ENCODE measurements around the gene OVAAL. TPM values are rescaled to one million over a fixed set of nuclear protein-coding genes. Genes with fewer than 3 reads are reported as not detected.

The OVAAL gene
- total RNA-seq, 2 donors from 2014 or later: 0.62 TPM; not detected in 1

DNA sequence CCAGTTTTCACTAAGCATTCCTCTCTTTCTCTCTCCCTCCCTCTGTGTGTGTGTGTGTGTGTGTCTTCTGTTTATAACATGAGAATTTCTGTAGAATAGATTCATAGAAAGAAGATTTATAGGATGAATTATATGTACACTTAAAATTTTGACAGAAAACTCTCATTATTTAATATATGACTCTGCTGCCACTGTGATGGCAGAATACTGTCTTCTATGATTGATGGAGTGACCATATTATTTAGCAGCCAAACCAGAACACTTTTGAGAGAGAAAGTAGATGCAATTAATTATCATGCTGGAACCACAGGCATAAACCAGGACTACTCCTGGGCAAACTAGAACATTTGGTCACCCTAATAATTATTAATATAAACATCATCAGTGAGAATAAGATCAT is 38.8 kb downstream of the OVAAL start:
- intact Hi-C loops (cut with DNase I): no loop called here
- no peaks in the 10 kb centered on the region for H3K4me1 ChIP-seq (replicated peaks)
- no peaks in the 10 kb centered on the region for H3K27me3 ChIP-seq (replicated peaks; ENCODE audit: insufficient read depth)
- no peaks in the 10 kb centered on the region for H3K36me3 ChIP-seq
- DNase-seq (ENCODE audit: low spot score): no peak
- no peak overlapping the region for H3K27ac ChIP-seq
- no peaks in the 10 kb centered on the region for H3K9me3 ChIP-seq
- no peak for TF ChIP-seq POLR2A (IDR thresholded peaks at IDR 0.05)
- no peak for TF ChIP-seq POLR2AphosphoS5 (IDR thresholded peaks at IDR 0.05)
- TF ChIP-seq, protein P1, sequence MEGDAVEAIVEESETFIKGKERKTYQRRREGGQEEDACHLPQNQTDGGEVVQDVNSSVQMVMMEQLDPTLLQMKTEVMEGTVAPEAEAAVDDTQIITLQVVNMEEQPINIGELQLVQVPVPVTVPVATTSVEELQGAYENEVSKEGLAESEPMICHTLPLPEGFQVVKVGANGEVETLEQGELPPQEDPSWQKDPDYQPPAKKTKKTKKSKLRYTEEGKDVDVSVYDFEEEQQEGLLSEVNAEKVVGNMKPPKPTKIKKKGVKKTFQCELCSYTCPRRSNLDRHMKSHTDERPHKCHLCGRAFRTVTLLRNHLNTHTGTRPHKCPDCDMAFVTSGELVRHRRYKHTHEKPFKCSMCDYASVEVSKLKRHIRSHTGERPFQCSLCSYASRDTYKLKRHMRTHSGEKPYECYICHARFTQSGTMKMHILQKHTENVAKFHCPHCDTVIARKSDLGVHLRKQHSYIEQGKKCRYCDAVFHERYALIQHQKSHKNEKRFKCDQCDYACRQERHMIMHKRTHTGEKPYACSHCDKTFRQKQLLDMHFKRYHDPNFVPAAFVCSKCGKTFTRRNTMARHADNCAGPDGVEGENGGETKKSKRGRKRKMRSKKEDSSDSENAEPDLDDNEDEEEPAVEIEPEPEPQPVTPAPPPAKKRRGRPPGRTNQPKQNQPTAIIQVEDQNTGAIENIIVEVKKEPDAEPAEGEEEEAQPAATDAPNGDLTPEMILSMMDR (IDR thresholded peaks at IDR 0.05): no peak
- H3K4me3 ChIP-seq: no peak overlapping the region

DNA sequence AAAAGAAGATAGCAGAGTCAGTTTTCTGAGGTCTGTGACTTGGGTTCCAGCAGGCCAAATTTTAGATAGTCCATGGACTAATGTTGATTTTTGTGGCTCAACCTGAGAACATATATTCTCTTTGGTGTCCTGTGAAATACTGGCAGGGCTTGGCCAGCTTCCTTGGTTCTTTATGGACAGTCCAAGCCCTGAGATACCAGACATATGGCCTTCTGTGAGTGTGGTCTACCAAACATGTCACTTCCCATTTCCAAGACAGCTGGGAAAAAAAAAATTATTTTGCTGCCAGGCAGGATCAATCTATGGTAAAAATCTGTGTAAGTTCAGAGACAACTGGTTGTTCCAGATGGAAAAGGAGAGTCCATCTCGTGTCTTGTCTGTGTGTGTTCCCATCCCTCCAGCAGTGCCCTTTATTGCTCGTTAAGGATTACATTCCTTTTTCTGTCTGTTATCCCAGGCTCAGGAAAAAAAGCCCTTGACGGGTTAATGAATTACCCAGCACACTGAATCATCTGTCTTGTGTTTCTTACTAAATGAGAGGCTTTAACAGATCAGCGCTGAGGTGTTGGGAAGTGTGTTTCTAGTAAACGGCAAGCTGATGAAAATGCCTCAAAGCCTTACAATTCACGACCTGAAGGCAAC is 39.7 kb downstream of the OVAAL start:
- H3K9me3 ChIP-seq: no peaks in the 10 kb centered on the region
- intact Hi-C loops (cut with DNase I): no loop called here
- TF ChIP-seq POLR2AphosphoS5 (IDR thresholded peaks at IDR 0.05) (no peak), POLR2A (IDR thresholded peaks at IDR 0.05) (no peak)
- TF ChIP-seq, protein P1 (IDR thresholded peaks at IDR 0.05): no peak
- H3K36me3 ChIP-seq: no peaks in the 10 kb centered on the region
- no peak for DNase-seq (ENCODE audit: low spot score)
- 28% methylated on average over 6 of the region's 6 CpGs for WGBS
- H3K27me3 ChIP-seq (replicated peaks; ENCODE audit: insufficient read depth): no peaks in the 10 kb centered on the region
- H3K27ac ChIP-seq: no peak overlapping the region
- no peaks in the 10 kb centered on the region for H3K4me1 ChIP-seq (replicated peaks)
- H3K4me3 ChIP-seq: no peak overlapping the region

DNA sequence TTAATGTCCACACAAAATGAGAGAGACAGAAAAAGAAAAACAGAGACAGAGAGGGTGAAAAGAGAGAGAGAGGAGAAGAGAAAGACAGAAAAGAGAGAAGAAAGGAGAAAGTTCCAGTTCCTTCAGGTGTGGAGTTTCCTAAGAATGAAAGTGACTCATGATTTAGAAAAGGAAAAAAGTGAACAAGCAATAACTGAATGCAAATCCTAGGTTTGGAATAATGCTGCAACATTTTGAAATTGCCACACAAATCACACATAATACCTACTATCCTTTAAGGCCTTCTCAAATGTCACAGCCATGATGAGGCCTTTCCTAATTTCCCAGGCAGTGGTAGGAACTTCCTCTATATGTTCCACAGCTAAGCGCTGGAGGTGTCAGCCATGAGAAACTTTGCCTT is 41.6 kb downstream of the OVAAL start:
- 92% methylated on average over 1 of the region's 1 CpG for WGBS
- no peaks in the 10 kb centered on the region for H3K36me3 ChIP-seq
- no peak overlapping the region for H3K4me3 ChIP-seq
- no peaks in the 10 kb centered on the region for H3K27me3 ChIP-seq (replicated peaks; ENCODE audit: insufficient read depth)
- H3K4me1 ChIP-seq (replicated peaks): no peaks in the 10 kb centered on the region
- intact Hi-C loops (cut with DNase I): no loop called here
- no peak for DNase-seq (ENCODE audit: low spot score)
- TF ChIP-seq, protein P1 (IDR thresholded peaks at IDR 0.05): no peak
- no peak for TF ChIP-seq POLR2A (IDR thresholded peaks at IDR 0.05)
- no peak for TF ChIP-seq POLR2AphosphoS5 (IDR thresholded peaks at IDR 0.05)
- H3K9me3 ChIP-seq: no peaks in the 10 kb centered on the region
- no peak overlapping the region for H3K27ac ChIP-seq

DNA sequence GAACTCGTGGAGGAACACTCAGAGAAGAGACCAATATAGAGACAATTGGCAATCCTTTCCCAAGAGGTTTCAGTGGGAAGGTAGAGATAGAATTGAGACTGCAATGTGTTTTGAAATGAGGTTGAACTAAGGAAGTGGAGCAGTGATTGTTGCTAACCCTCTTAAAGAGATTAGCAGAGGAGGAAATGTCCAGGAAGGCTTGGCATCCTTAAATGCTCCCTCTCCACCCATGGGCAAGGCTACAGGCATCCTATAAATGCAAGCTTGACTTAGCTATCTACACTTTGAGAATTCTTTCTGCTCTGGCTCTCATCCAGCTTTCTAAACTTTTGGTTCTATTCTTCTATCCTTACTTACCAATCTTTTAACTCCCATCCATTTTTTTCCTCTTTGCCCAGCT is 42.7 kb downstream of the OVAAL start:
- Histone ChIP-seq H3K27ac (no peak overlapping the region), H3K4me3 (no peak overlapping the region), H3K36me3 (no peaks in the 10 kb centered on the region), H3K9me3 (no peaks in the 10 kb centered on the region), H3K4me1 (replicated peaks) (no peaks in the 10 kb centered on the region), H3K27me3 (replicated peaks; ENCODE audit: insufficient read depth) (no peaks in the 10 kb centered on the region)
- TF ChIP-seq, protein P1 (IDR thresholded peaks at IDR 0.05): no peak
- DNase-seq (ENCODE audit: low spot score): no peak
- intact Hi-C loops (cut with DNase I): no loop called here
- WGBS: 92% methylated on average over 1 of the region's 1 CpG

DNA sequence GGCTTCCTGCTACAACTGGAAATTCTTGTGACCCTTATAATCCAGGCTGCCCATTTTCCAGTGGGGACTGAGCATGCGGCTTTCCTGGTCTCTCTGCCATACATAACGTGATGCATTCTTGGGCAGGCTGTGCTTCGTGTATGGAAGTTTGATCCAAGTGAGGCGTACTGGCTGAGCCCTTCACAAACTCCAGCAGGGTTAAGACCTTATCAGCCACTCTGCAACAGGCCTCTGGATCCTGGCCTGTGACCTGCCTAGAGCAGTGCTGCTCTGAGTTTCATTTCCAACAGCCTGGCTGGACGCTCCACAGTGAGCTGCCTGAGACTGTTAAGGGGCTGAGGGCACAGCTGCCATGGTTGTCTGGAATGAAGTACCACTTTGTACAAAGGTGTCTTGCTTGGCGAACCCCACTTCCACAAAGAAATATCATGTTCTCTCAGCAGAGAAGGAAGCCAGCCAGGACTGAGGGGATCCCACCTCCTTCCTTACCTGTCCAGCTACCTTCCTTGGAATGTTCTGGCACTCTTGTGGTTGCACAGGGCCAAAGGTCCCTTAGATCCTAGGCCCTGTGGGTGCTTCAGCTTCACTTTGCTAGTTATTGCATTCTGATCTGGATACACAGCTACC is 44.6 kb downstream of the OVAAL start:
- no peak for DNase-seq (ENCODE audit: low spot score)
- Histone ChIP-seq H3K27me3 (replicated peaks; ENCODE audit: insufficient read depth) (no peaks in the 10 kb centered on the region), H3K4me1 (replicated peaks) (no peaks in the 10 kb centered on the region), H3K4me3 (no peak overlapping the region), H3K36me3 (no peaks in the 10 kb centered on the region), H3K27ac (no peak overlapping the region), H3K9me3 (no peaks in the 10 kb centered on the region)
- TF ChIP-seq, protein P1 (IDR thresholded peaks at IDR 0.05): no peak
- no peak for TF ChIP-seq POLR2AphosphoS5 (IDR thresholded peaks at IDR 0.05)
- intact Hi-C loops (cut with DNase I): no loop called here
- WGBS: 93% methylated on average over 6 of the region's 6 CpGs
